HG02759 (cell line): ENCODE data around the gene ACSBG1.

Experiments used
- ATAC-seq: cut with Tn5 transposase; IDR thresholded peaks from one replicate; pipeline ENCODE4 v1.9.1; 2021; ENCODE audit warnings: mild to moderate bottlenecking, moderate library complexity; ENCODE audit not compliant: unreplicated experiment

Gene ACSBG1

GRCh38 chr15:78133801-78134200 is 100.6 kb downstream of the ACSBG1 start:
- ATAC-seq = no peak

DNA sequence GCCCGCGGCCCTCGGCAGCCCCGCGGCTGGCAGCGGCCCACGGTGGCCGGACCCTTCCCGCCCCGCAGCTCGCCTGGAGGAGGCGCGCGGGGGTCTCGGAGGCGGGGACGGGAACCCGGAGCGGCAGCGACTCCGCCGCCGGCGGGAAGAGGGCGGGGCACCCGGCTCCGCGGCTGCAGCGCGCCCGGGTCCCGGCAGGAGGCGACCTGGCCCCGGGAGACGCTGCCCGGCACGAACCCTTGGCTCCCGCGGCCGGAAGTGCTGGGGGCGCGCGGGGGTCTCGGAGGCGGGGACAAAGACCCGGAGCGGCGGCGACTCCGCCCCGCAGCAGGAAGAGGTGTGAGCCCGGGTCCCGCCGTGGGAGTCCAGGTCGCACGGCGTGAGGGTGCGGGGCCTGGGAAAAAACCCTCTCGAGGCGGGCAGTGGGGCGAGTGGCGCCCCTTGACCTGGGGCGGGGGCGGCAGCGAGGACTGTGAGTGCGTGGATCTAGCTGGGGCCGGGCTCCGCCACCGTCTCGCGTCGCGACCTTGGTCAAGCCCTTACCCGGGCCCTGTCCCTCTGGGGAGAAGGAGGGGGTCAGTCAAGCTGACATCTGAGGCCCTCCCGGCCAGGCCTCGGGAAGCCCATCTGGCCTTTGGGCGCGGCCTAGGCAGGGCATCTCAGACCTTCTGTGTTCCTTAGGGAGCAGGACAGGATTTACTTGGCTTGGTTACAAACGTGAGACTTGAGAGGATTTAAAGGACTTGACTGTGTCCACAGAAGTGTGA is 102.9 kb downstream of the ACSBG1 start, which contains the start of gene CIB2:
TSS of gene CIB2 (minus strand) at position 151 of the 767 bp plus-strand sequence. CDS start 230 bp downstream, outside the sequence.
- ATAC-seq = peak; percentile 85

GRCh38 chr15:78130466-78131294 is 103.7 kb downstream of the ACSBG1 start:
- ATAC-seq = peak; percentile 60

GRCh38 chr15:78129751-78130287 is 104.5 kb downstream of the ACSBG1 start:
- ATAC-seq = no peak

- no peak for ATAC-seq
These were observed 105.2 kb downstream of the ACSBG1 start for GRCh38 chr15:78129077-78129750.

DNA sequence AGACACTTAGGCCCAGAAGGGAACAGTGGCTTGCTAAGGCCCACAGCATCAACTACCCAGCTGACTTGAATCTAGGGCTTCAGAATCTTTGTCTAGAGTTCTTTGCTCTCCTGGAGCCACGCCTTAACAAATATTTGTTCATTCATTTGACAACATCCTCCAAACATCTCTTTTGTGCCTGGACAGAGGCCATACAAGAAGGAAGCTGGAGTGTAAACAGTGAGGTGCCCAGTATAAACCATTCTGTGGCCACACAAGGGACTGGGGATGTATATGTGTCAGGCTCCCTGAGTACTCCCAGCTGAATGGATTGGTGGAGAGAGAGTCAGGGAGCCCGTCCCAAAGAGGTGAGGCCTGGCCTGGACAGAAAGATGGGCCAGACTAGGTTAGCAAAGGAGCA is 106.5 kb downstream of the ACSBG1 start:
- ATAC-seq = no peak

GRCh38 chr15:78125267-78125666 is 109.1 kb downstream of the ACSBG1 start:
- no peak for ATAC-seq

DNA sequence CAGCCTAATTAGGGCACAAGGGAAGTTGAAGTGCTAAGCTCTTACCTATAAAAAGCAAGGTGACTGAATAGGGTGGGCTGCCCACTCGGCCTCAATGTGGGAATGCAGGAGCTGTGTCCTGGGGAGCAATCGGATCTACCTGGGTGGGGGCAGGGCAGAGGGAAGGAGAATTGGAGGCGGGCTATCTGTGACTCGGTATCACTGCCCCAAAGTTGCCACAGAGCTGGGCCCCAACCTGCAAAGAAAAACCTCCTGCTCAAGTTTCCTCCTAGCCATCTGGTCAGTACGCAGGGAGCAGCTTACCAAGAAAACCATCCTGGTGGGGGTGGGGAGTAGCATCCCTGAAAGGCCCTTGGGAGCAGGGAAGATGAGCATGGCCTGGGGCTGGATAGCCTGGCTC is 113.8 kb downstream of the ACSBG1 start:
- ATAC-seq = no peak
